ENCODE results near the gene CCL4L2.
"Not testable (repeated sequence)": the region's sequence is repeated elsewhere in the genome, so short reads cannot be mapped to it uniquely, and the experiment has no call there.

DNA sequence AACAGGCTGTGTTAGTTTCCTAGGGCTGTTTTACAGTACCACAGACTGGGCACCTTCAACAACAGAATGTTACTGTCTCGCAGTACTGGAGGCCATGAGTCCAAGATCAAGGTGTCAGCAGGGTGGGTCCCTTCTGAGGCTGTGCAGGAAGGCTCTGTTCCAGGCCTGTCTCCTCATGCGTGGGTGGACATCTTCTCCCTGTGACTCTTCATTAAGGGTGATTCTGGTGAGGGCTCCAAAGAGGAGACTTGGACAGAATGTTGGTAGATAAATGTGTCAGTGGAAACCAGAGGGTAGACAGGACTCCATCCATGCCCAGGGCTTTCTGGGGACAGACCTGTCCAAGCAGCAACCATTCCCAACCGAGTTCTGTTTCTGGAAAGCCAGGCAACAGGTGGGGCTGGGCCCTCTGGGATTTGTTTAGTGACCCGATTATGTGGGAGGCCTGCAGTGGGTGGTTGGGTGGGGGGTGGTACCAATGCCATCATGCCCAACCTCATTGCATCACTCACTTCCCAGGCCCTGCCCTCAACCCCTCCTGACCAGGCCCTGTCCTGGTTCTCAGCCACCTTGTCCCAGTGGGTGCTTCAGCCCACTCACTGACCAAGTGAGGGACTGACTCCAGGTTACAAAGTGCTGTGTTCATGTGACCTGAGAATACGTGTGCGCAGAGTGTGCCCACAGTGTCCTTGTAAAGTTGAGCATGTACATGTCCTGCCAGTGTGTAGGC, 29.3 kb upstream of the CCL4L2 start:
- TF ChIP-seq, protein P1, sequence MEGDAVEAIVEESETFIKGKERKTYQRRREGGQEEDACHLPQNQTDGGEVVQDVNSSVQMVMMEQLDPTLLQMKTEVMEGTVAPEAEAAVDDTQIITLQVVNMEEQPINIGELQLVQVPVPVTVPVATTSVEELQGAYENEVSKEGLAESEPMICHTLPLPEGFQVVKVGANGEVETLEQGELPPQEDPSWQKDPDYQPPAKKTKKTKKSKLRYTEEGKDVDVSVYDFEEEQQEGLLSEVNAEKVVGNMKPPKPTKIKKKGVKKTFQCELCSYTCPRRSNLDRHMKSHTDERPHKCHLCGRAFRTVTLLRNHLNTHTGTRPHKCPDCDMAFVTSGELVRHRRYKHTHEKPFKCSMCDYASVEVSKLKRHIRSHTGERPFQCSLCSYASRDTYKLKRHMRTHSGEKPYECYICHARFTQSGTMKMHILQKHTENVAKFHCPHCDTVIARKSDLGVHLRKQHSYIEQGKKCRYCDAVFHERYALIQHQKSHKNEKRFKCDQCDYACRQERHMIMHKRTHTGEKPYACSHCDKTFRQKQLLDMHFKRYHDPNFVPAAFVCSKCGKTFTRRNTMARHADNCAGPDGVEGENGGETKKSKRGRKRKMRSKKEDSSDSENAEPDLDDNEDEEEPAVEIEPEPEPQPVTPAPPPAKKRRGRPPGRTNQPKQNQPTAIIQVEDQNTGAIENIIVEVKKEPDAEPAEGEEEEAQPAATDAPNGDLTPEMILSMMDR (IDR thresholded peaks at IDR 0.05) = not testable (repeated sequence)
- TF ChIP-seq POLR2A (IDR thresholded peaks at IDR 0.05) = not testable (repeated sequence)

All from testis (tissue), 2 donors.